ENCODE results near the gene TCOF1.

TCOF1 gene

DNA sequence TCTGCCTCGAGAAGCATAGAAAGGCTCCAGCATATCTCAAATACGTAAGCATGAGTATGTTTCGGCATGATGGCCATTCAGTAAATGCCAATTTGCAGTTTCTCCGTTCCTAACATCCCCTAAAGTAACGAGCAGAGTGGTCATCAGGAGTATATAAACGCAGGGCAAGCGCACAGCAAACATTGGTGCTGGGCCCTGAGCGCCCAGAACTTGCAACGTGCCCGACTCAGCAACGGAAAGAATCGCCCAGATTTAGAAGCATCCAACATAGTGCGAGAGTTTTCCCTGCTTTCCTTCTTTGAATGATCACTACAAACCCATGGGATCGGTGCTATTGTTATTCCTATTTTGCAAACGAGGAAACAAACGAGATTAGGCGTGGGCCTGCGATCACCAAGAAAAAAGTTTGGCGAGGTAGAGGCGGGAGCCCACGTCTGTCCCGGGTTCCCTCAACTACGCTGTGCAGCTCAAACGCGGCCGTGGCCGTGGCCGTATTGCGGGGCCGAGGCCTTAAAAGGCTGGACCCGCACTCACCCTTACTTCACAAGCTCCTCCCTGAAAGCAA is 91.5 kb downstream of the TCOF1 start:
- Histone ChIP-seq H3K4me3 (ENCODE audit: low read depth in 1 of 2, low read length in 2 of 2) (peak overlapping the region; percentile 77 to 95), H3K27ac (ENCODE audit: low read depth, low read length) (peak overlapping the region; percentile 98), H3K27me3 (ENCODE audit: control insufficient read depth in 1 of 2, insufficient read depth in 2 of 2, low read length in 2 of 2) (no peaks in the 10 kb centered on the region), H3K9ac (ENCODE audit: low read depth in 1 of 2, low read length in 2 of 2) (peak overlapping the region; percentile 92 to 98), H3K9me3 (ENCODE audit: control insufficient read depth in 1 of 2, low read length in 2 of 2) (no peaks in the 10 kb centered on the region), H3K36me3 (ENCODE audit: control insufficient read depth in 1 of 2, insufficient read depth in 2 of 2, low read length in 2 of 2) (peaks cover 30 to 40% of the 10 kb centered on the region in 2 donors), H3K4me1 (ENCODE audit: control insufficient read depth in 1 of 2, insufficient read depth in 2 of 2, low read length in 2 of 2) (peaks cover 19 to 22% of the 10 kb centered on the region in 2 donors)

All from duodenal mucosa (tissue), 2 donors.